HCT116 (cell line): ENCODE data around the gene EVC2.

ENCODE experiments used
- EZH2 ChIP-seq: fragments of 200-600 bp; sonication (generic); IDR thresholded peaks from 2 replicates; pipeline ENCODE4 v1.6.1; 2017; ENCODE audit warnings: antibody characterized with exemption, mixed run types
- EZH2phosphoT487 ChIP-seq: fragments of 200-600 bp; IDR thresholded peaks from 2 replicates; pipeline ENCODE4 v1.6.1; 2018; ENCODE audit warnings: antibody characterized with exemption, borderline replicate concordance
- POLR2A ChIP-seq: IDR thresholded peaks from 2 replicates; pipeline ENCODE4 v1.7.0; 2011; ENCODE audit warnings: borderline replicate concordance; ENCODE audit not compliant: insufficient read depth, insufficient read length; ENCODE audit errors: extremely low read depth
- TF ChIP-seq, protein P1 (sequence below), 3 experiments: fragments of 200-600 bp in 1 of 3; sonication (generic) in 1 of 3; IDR thresholded peaks in 2 of 3; conservative IDR thresholded peaks in 1 of 3; 2 replicates each; pipeline ENCODE4 v1.5.1; 2012 to 2017; ENCODE audit warnings: low read depth in 2 of 3, low read length in 2 of 3, antibody characterized with exemption in 1 of 3, borderline replicate concordance in 1 of 3, control low read depth in 1 of 3, mild to moderate bottlenecking in 1 of 3, mixed read lengths in 1 of 3, mixed run types in 1 of 3, moderate library complexity in 1 of 3; ENCODE audit not compliant: insufficient read depth in 1 of 3
- TF ChIP-seq, protein P2 (sequence below): IDR thresholded peaks from 2 replicates; pipeline ENCODE4 v1.6.1; 2012
- TF ChIP-seq, protein P3 (sequence below): IDR thresholded peaks from 2 replicates; pipeline ENCODE4 v1.6.1; 2012; ENCODE audit warnings: low read depth

DNA sequence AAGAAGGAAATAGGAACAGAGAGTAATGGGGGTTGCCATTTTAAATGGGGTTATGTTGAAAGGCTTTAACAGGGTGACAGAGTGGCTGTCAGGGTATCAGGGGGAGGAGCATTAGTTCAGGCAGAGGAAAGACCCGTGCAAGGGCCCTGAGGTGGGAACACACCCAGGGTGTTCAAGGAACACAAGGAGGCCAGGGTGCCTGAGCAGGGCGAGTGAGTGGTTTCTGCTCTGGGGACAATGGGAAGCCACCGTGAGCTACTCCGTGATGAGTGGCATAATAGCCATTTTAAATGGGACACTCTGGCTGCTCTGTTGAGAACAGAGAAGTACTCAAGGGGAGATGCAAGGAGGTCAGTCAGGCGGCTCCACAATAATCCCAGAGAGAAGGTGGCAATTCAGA is 4.5 kb downstream of the EVC2 start:
- TF ChIP-seq, protein P1, sequence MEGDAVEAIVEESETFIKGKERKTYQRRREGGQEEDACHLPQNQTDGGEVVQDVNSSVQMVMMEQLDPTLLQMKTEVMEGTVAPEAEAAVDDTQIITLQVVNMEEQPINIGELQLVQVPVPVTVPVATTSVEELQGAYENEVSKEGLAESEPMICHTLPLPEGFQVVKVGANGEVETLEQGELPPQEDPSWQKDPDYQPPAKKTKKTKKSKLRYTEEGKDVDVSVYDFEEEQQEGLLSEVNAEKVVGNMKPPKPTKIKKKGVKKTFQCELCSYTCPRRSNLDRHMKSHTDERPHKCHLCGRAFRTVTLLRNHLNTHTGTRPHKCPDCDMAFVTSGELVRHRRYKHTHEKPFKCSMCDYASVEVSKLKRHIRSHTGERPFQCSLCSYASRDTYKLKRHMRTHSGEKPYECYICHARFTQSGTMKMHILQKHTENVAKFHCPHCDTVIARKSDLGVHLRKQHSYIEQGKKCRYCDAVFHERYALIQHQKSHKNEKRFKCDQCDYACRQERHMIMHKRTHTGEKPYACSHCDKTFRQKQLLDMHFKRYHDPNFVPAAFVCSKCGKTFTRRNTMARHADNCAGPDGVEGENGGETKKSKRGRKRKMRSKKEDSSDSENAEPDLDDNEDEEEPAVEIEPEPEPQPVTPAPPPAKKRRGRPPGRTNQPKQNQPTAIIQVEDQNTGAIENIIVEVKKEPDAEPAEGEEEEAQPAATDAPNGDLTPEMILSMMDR (IDR thresholded peaks at IDR 0.05 in 2 of 3, conservative IDR thresholded peaks at IDR 0.05 in 1 of 3; ENCODE audit: borderline replicate concordance in 1 of 3, insufficient read depth in 1 of 3, low read depth in 2 of 3, low read length in 2 of 3): no peak
- TF ChIP-seq EZH2phosphoT487 (no peak), EZH2 (no peak), POLR2A (no peak)
- TF ChIP-seq, protein P2, sequence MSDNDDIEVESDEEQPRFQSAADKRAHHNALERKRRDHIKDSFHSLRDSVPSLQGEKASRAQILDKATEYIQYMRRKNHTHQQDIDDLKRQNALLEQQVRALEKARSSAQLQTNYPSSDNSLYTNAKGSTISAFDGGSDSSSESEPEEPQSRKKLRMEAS: no peak
- TF ChIP-seq, protein P3, sequence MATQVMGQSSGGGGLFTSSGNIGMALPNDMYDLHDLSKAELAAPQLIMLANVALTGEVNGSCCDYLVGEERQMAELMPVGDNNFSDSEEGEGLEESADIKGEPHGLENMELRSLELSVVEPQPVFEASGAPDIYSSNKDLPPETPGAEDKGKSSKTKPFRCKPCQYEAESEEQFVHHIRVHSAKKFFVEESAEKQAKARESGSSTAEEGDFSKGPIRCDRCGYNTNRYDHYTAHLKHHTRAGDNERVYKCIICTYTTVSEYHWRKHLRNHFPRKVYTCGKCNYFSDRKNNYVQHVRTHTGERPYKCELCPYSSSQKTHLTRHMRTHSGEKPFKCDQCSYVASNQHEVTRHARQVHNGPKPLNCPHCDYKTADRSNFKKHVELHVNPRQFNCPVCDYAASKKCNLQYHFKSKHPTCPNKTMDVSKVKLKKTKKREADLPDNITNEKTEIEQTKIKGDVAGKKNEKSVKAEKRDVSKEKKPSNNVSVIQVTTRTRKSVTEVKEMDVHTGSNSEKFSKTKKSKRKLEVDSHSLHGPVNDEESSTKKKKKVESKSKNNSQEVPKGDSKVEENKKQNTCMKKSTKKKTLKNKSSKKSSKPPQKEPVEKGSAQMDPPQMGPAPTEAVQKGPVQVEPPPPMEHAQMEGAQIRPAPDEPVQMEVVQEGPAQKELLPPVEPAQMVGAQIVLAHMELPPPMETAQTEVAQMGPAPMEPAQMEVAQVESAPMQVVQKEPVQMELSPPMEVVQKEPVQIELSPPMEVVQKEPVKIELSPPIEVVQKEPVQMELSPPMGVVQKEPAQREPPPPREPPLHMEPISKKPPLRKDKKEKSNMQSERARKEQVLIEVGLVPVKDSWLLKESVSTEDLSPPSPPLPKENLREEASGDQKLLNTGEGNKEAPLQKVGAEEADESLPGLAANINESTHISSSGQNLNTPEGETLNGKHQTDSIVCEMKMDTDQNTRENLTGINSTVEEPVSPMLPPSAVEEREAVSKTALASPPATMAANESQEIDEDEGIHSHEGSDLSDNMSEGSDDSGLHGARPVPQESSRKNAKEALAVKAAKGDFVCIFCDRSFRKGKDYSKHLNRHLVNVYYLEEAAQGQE: no peak
